NCI-H2227 treated with DMSO at 0.1 percent for 48 hours (cell line): ENCODE data around the gene TOR4A.

Experiments
- DNase-seq: peaks from one replicate; lab custom pipeline; 2025; lab: John Stamatoyannopoulos, UW

TOR4A gene

DNA sequence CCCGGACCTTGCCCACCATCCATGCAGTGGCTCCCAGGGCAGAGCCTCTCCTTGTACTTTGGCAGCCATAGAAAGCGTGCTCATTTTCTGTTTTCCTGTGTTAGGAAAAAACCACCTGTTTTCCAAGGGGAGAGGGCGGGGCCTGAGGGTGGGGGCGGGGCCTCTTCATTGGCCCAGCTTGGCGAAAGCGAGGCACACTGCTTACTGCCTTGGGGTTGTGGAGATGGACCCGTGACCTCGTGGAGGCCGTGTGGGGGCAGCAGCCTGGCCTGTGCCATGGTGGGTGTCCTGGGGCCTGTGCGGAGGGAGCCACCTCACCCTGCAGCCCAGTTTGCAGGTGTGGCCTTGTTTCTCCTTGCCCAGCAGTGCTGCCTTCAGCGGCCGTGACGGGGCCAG is 4.4 kb upstream of the TOR4A start:
- DNase-seq: no peak

DNA sequence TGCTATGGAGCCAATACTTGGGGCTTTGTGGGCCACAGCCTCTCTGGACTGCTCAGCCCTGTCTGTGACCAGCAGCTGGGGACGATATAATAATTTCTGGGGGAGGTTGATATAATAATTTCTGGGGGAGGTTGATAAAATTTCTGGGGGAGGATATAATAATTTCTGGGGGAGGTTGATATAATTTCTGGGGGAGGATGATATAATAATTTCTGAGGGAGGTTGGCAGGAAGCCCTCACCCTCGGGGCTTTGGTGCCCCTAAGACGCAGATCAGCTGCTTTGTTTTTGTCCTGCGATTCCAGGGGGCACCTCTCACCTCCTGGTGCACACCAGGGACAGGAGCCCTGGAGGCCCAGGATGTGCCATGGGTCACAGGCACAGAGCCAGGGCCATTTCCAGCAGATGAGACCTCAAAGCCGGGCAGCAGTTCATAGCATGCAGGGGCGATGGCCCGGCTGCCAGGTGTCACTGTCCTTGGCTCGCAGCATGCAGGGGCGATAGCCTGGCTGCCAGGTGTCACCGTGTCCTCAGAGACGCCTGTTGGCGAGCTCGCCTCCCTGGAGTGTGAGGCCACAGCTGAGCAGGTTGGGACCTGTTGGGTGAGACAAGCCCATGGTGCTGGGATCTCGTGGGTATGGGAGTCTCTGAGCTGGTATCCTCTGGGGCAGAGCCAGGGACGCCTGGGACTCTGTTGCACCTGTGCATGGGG is 3.8 kb upstream of the TOR4A start:
- no peak for DNase-seq

DNA sequence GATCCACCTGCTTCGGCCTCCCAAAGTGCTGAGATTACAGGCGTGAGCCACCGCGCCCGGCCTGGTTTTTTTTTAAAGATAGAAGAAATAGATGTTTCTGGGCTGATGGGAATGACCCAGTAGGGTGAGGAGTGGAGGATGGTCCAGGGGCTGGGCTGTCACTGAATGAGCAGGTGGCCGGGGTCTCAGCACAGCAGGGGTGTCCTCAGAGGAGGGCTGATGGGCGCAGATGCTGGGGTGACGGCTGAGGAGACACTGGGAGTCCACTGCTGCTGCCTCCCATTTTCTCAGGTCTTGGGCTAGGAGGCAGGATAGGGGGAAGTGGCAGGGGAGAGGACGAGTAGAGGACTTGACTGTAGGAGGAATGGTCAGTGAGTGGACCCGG is 2.3 kb upstream of the TOR4A start:
- no peak for DNase-seq

DNA sequence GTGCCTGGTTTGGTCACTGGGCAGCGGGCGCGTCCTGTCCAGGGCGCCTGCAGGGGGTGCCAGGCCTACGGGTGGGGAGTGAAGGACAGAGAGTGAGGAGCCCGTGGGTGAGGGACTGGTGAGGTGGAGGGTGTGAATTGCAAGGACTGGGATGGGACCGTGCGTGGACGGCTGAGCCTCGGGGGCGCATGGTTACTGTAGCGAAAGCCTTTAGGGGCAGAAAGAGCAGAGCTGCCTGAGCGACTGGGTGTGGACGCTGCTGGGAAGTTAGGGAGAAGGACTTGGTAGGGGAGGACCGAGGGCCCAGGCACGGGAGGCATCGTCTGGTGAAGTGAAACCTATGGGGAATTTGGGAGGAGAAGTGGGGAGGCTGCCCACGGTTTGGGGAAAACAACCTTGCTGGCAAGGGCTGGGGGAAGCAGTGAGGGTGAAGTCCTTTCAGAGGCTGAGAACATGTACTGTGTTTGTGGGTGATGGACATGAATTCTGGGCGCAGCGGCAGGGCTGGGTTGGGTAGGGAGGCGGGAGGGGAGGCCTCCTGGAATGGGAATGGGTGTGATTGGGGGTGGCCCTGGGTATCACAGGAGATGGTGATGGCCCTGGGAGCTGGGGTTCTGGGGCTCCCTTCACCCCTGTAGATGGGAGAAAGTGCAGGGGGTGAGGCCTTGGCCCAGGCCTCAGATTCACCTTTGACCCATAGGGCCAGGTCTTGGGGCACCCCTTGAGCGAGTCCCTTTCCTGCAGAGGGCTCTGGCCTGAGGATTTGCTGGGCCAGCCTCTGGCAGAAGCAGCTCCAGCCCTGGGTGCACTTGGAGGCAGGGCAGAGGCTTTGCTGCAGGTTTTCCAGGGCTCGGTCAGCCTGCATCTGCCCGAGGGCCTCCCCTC is 1.7 kb upstream of the TOR4A start:
- no peak for DNase-seq

DNA sequence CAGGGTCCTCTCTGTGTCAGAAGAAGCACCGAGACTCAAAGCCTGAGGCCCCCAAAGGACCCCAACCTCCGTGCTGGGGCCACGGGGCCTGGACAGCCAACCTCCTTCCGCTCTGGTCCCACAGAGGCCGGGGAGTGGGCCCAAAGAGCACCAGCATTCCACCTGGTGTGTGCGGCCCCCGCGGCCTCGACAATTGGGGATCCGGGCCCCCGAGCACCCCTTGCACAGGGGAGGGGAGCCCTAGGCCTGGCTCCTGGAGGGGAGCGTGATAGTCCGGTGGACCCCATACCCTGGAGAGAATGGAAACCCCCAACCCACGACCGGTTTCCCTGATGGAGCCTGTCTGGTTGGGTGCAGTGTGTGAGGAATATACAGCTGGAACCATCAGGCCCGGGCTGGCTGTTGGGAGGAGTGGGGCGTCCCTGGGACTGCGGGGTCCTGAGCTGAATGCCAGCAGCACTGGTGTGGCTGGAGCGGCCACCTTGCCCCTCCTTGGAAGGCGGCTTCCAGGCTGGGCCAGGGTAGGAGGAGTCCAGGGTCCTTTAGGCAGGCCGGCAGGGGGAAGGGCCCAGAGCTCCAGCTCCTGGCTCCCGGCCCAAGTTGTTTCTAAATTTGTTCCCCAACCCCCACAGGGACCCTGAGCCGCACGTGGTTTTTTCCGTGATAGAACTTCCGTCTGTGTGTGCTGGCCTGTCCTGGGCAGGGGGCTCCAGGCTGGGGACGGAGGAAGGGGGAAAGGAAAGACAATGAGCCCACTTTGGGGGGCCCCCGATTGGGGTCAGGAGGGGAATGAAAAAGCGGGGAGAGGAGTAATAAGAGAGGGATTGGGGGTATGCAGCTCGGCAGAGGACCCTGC is 825 bp upstream of the TOR4A start:
- no peak for DNase-seq

DNA sequence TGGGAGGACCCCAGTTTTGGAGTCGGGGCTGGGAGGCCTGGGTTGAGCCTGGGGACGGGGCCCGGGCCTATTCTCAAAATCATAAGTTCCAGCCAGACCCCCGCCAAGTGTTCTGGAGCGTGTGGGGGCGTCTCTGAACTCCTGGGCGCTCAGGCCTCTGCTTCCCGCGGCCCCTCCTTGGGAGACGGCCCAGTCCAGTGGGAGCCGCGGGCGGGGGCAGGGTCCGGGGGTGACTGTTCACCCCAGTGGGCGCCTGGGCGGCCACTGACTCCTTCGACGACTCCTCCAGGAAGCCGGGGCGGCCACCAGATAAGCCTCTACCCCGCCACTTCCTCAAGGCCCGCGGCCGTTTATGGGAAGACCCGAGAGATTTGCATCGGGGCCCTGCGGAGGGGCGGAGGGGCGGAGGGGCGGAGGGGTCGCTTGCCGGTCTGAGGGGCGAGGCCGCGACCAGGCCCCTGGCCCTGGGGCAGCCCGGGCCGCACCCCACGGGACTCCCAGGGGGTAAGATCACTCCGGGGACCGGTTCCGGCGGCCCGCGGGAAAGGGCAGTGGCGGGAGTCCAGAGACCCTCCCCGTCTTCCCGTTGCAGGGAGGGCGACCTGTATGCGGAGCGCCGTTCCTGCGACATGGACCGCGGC is 655 bp downstream of the TOR4A start:
- no peak for DNase-seq

DNA sequence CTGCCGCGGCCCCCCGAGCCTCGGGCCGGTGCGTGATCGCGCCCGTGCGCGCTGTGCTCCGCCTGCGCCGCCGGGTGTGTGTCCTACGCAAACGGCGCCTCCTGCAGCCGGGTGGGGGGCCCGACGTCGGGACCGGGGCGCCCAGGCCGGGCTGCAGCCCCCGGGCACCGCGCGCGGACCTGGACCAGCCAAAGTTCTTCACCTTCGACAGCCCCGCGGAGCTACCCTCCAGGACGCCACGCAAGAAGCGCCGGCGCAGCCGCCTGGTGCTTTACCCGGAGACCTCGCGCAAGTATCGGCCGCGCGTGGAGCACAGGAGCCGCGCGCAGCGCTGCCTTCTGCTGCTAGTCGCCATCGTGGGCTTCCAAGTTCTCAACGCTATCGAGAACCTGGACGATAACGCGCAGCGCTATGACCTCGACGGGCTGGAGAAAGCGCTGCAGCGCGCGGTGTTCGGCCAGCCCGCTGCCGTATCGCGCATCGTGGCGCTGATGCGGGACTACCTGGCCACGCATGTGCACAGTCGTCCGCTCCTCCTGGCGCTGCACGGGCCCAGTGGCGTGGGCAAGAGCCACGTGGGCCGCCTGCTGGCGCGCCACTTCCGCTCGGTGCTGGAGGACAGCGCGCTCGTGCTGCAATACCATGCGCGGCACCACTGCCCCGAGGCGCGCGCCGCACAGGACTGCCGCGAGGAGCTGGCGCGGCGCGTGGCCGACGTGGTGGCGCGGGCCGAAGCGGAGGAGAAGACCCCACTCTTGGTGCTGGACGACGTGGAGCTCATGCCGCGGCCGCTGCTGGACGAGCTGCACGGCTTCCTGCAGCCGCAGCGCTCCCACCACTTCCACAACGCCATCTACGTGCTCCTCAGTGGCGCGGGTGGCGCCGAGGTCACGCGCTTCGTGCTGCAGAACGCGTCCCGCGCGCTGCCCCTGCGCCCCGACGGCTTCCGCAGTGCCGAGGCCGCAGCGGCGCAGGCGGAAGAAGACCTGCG is 1.5 kb downstream of the TOR4A start:
- DNase-seq: no peak

DNA sequence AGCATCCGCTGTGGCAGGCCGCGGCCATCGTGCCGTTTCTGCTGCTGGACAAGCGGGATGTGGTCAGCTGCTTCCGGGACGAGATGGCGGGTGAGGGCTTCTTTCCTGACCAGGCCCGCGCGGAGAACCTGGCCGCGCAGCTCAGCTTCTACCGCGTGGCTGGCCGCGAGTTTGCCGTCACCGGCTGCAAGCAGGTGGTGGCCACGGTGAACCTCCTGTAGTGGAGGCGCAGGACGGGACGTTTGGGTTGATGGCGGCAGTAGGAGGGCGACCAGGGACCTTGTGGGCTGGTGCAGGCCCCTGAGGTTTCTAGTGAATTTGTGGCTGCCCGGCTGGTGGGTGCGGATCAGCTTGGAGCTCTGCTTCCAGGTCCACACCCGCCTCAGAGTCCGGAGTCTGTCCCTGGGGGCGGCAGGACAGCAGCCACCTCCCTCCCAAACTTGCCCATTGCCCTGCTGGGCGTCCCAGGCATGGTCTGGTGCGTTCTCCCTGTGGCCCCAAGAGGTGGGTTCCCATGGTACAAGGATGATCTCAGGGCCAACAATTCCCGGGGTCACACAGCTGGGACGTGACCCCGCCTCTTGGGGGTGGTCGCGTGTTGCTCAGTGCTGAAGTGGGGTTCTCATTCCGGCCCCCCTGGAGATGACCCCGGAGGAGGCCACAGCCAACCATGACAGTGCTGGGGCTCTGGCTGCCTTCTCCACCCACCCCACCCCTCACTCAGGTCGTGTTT is 2.4 kb downstream of the TOR4A start:
- no peak for DNase-seq

DNA sequence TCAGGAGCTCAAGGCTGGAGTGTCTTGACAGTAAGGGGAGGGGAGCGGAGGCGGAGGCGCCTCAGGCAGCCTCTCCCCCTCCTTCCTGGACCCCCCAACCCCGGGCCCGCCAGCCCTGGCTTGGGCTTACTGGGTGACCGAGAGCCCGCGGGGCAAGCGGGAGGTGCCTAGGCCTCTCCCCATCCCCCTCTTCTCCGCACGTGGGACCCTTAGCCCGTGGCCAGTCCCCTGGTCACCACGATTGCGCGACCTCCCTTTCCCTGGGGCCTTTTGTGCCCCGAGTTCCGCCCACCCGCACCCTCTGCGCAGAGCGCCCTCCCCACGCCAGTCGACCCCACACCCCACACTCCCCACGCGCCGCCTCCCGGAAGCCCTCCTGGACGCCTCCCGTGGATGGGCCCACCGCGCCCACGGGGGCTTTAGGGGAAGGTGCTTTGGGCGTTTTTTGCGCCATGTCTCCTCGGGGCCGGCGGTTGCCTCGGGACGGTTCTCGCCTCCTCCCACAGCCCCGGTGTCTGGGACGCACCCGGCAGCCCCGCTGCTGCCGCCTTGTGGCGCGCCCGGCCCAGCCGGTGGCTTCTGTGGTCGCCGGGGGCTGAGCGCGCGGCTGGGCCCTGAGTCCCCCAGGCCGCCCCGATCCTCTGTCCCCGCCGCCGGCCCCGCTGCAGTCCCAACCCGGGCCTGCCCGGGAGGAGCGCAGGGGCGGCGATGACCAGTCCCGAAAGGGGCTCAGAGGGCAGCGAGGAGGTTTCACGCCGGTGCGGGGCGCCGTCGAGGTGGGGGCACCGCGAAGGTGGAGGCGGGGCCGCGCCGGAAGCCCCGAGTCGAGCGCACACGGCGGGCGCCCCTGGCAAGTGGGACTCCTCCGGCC is 3.2 kb downstream of the TOR4A start:
- DNase-seq: no peak

DNA sequence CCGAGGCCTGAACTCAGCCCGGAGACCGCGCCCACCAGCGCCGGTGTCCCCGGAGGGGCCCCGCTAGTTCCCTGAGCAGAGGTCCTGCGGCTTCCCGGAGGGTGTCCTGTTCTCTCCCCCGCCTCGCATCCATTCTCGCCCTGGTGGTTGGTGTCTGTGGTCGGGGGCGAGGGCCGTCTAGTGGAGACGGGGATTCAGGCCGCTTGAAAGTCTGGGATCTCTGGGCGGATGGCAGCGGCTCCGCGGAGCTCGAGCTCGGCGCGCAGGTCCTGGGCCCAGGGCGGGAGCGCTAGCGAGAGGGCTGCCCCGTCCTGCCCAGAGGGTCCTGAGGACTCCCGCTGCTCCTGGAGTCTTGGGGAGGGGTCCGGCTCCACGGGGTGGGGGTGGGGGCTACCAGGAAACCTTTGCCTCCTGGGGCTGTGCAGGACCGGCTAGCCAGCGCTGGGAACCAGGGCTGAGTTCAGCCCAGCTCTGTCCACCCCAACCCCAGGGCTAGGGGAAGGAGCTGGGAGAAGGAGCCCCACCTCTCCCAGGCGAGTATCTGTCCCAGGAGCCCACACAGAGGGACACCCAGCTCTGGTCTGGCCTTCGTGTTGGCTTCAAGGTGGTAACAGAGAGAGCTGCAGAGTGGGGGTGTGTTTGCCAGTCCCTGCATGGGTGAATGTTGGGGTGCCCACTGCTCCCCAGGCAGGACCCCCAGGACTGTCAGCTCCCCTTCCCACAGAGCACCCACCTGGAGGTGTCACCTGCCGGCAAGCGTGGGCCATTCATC is 4.0 kb downstream of the TOR4A start:
- DNase-seq: no peak

DNA sequence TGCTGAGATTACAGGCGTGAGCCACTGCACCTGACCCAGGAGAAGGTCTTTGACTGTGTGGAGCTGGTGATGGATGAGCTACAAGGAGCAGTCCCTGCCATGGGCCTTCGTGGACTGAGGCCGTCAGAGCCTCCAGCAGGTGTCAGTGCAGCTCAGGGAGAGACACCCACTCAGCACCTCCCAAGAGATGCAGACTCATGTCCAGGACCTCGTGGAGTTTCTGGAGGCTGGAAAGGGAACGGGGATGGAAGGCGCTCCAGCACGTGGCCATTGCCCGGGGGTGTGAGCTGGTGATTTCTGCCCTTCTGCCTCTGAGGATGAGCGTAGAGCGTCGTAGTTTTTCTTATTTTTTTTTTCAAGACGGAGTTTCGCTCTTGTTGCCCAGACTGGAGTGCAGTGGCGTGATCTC is 9.5 kb downstream of the TOR4A start:
- DNase-seq: no peak

DNA sequence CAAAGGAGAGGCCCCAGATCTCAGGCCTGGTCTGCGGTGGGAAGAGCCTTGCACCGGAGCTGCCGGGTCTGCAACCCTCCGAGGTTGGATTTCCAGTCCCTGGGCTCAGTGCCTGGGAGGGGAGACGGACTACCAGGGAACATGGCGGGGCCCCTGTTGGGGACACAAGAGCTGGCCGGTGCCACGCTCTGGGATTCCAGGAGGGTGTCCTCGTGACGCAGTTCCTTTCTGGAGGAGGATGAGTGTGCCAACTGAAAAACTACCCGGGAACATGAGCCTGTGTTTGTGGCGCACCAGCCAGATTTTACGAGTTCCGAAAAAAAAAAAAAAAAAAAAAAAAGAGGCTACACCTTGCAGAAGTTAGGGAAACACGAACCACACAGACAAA is 15.6 kb downstream of the TOR4A start:
- no peak for DNase-seq

DNA sequence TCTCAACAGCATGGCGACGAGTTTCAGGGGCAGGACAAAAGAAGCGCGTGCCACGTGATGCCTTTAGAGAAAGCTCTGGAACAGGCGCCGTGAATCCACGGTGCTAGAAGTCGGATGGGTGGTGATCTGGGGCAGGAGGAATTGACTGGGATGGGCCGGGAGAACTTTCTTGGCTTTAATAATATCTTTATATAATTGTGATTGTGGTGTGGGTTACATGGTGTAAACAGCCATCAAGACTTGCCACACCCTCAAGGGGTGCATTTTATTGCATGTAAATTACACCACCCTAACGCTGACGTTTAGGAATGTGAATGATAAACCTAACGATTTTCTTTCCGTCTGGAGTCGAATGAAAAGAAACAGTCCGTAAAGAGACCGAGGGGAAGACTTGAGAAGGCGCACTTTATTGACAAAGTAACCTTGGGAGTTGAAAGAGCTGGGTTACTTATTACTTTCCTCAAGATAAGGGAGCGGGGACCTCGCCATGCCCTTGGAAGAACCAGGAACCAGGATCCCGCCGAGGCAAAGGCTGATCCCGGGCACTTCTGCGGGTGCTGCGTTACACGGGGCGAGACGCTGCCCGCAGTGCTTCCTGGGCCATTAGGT is 16.1 kb downstream of the TOR4A start:
- no peak for DNase-seq

DNA sequence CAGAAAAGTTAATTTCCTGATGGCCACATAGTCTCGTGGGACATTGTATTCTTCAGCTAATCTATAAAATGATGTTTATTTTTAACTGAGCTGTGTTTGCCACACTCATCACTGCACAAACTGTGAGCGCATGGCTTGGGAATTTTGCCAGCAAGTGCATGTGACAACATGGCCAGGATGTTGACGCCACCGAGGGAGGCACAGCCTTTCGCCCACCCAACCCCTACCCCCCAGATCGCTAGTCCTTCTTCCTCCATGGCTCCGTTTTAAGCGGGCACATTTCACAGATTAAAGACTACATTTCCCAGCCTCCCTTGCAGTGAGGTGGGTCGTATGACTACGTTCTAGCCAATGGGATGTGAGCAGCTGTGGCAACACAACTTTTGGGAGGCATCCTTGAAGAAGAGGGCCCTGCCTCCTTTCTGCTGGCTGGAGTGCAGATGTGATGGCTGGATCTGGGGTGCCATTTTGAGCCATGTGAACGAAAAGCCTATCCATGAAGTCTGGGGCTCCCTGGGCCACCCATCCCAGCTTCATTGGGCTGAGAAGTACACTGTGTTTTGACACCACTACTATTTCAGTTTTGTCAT is 16.7 kb downstream of the TOR4A start:
- DNase-seq: no peak

DNA sequence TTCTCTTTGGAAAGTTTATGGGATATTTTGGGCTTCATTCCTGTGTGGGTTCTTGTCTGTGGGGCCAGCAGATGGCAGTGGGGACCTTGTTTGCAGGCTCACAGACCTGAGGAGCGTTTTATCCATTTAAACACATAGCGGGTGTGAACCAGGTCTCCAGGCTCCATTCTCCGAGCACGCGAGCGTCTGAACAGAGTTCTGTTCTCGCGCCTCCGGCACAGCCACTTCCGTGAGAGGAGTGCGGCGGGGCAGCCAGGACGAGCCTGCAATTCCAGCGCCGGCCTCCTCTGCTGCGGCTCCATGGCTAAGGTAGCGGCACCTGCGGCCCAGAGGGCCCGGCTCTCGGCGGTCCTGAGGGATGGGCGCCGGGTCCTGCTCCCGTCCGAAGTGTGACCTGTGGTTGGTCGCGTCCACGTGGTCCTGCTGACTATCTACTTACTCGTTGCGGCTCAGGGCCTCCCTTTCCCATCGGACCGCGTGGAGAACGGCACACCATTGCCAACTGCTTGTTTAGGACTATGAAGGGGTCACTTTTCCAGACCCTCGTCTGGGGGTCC is 17.2 kb downstream of the TOR4A start:
- DNase-seq: no peak

DNA sequence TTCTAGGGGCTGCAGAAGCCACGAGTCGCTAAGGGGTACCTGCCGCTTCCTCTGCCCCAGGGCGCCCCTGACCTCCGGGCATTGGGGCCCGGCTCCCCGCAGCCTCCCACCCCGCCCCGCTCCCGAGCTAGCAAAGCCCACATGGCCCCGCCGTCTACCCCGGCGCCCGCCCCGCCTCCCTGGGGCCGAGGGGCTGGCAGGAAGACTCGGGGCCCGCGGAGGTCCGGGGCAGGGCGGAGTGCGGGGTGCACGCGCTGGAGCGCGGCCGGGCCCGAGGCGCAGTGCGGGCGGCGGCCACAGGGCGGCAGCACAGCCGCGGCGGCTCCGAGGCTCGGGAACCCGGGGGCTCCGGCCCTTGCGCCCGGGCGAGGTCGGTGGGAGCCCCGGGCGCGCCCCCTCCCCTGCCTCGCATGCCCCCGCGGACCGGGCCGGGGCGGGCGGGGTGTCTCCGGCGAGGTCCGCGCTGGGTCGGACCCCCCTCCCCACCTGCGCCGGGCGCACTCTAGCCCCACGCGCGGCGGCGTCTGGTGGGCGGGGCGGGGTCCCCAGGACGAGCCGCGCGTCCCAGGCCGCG is 17.8 kb downstream of the TOR4A start:
- DNase-seq: no peak
